GM18870 (cell line): ENCODE results near the gene POGZ.

Experiments
- ATAC-seq: cut with Tn5 transposase; IDR thresholded peaks from one replicate; pipeline ENCODE4 v1.9.1; 2021; ENCODE audit warnings: moderate library complexity; ENCODE audit not compliant: unreplicated experiment

Gene POGZ

GRCh38 chr1:151459331-151460046 lies at the start of gene POGZ:
Gene POGZ (minus strand): TSS chr1:151459494. CDS start chr1:151442204, 17,290 bp downstream.
- peak; percentile 46 for ATAC-seq

GRCh38 chr1:151508833-151509232 lies 49.5 kb upstream of the POGZ start:
- ATAC-seq, result no peak

GRCh38 chr1:151504759-151505158 lies 45.5 kb upstream of the POGZ start:
- no peak for ATAC-seq

- ATAC-seq, result no peak
Observed at GRCh38 chr1:151504252-151504651, 45.0 kb upstream of the POGZ start.

GRCh38 chr1:151502859-151503780 lies 43.8 kb upstream of the POGZ start:
- ATAC-seq, result no peak

GRCh38 chr1:151502035-151502700 lies 42.9 kb upstream of the POGZ start:
- ATAC-seq, result no peak

- no peak for ATAC-seq
Observed at GRCh38 chr1:151501474-151501873, 42.2 kb upstream of the POGZ start.

GRCh38 chr1:151499930-151500329 lies 40.6 kb upstream of the POGZ start:
- ATAC-seq, result no peak

GRCh38 chr1:151499365-151499764 lies 40.1 kb upstream of the POGZ start:
- no peak for ATAC-seq

GRCh38 chr1:151495316-151495715 lies 36.0 kb upstream of the POGZ start:
- no peak for ATAC-seq

- no peak for ATAC-seq
Observed at GRCh38 chr1:151494741-151495281, 35.5 kb upstream of the POGZ start.

GRCh38 chr1:151493042-151493441 lies 33.7 kb upstream of the POGZ start:
- ATAC-seq, result no peak

GRCh38 chr1:151492120-151492519 lies 32.8 kb upstream of the POGZ start:
- ATAC-seq, result no peak

GRCh38 chr1:151491641-151492040 lies 32.3 kb upstream of the POGZ start:
- no peak for ATAC-seq

- ATAC-seq, result no peak
Observed at GRCh38 chr1:151486557-151486956, 27.3 kb upstream of the POGZ start.

GRCh38 chr1:151485685-151486255 lies 26.5 kb upstream of the POGZ start:
- no peak for ATAC-seq

GRCh38 chr1:151482017-151482416 lies 22.7 kb upstream of the POGZ start:
- no peak for ATAC-seq

GRCh38 chr1:151479462-151479861 lies 20.2 kb upstream of the POGZ start:
- no peak for ATAC-seq

GRCh38 chr1:151478923-151479322 lies 19.6 kb upstream of the POGZ start:
- ATAC-seq, result no peak

GRCh38 chr1:151478140-151478812 lies 19.0 kb upstream of the POGZ start:
- ATAC-seq, result no peak
